Measurements from ENCODE around the gene CHRNA3.
"Not testable (repeated sequence)": the region's sequence is repeated elsewhere in the genome, so short reads cannot be mapped to it uniquely, and the experiment has no call there.

CHRNA3 gene

DNA sequence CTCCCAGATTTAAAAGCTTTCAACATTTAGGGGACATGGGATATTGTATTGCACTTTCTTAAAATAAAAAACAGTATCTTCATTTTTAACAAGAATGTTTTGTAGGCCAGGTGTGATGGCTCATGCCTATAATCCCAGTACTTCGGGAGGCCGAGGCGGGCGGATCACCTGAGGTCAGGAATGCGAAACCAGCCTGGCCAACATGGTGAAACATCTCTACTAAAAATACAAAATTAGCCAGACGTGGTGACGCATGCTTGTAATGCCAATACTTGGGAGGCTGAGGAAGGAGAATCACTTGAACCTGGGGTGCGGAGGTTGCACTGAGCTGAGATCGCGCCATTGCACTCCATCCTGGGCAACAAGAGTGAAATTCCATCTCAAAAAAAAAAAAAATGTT, 60.6 kb downstream of the CHRNA3 start:
- not testable (repeated sequence) for DNase-seq (ENCODE audit: low read depth in 2 of 2)

- no peak for DNase-seq (ENCODE audit: low read depth in 2 of 2)
These were observed 68.2 kb downstream of the CHRNA3 start for GRCh38 chr15:78552597-78552996.

GRCh38 chr15:78551902-78552301, 68.9 kb downstream of the CHRNA3 start:
- DNase-seq (ENCODE audit: low read depth in 2 of 2): no peak

- no peak for DNase-seq (ENCODE audit: low read depth in 2 of 2)
These were observed 70.0 kb downstream of the CHRNA3 start for GRCh38 chr15:78550815-78551214.

DNA sequence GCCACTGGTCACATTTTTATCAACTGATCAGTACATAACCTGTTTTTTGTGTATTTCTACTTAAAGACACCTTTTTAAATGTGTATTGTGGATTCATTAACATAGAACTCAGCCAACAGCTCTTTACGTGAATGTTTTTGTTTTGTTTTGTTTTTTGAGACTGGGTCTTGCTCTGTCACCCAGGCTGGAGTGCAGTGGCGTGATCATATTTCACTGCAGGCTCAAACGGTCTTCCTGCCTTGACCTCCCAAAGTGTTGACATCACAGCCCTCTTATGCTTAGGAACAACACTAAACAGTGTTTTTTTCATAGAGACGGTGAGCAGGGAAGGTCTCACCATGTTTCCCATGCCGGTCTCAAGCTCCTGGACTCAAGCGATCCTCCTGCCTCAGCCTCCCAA, 70.6 kb downstream of the CHRNA3 start:
- no peak for DNase-seq (ENCODE audit: low read depth in 2 of 2)

Measured in stimulated activated CD8-positive, alpha-beta memory T cell treated with anti-CD3 and anti-CD28 coated beads, Interleukin-15, amount 100 ng/mL, for 48 hours (primary cell).